Measurements from ENCODE around the gene TRIM10. TPM values are rescaled to one million over a fixed set of nuclear protein-coding genes. Genes with fewer than 3 reads are reported as not detected.

TRIM10 gene
- total and polyA plus RNA-seq, 2 donors from 2014 or later, result 0.79 to 1.5 TPM

- no peaks in the 10 kb centered on the region for H3K36me3 ChIP-seq (ENCODE audit: control insufficient read depth in 2 of 3, insufficient read depth in 3 of 3, low read length in 3 of 3)
- intact Hi-C loops (cut with DNase I), result no loop called here
- DNase-seq, result no peak
- no peak overlapping the region for H3K9ac ChIP-seq (ENCODE audit: low read length in 3 of 3)
- TF ChIP-seq, protein P1, sequence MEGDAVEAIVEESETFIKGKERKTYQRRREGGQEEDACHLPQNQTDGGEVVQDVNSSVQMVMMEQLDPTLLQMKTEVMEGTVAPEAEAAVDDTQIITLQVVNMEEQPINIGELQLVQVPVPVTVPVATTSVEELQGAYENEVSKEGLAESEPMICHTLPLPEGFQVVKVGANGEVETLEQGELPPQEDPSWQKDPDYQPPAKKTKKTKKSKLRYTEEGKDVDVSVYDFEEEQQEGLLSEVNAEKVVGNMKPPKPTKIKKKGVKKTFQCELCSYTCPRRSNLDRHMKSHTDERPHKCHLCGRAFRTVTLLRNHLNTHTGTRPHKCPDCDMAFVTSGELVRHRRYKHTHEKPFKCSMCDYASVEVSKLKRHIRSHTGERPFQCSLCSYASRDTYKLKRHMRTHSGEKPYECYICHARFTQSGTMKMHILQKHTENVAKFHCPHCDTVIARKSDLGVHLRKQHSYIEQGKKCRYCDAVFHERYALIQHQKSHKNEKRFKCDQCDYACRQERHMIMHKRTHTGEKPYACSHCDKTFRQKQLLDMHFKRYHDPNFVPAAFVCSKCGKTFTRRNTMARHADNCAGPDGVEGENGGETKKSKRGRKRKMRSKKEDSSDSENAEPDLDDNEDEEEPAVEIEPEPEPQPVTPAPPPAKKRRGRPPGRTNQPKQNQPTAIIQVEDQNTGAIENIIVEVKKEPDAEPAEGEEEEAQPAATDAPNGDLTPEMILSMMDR (IDR thresholded peaks at IDR 0.05; ENCODE audit: borderline replicate concordance, extremely low read depth, insufficient read depth), result no peak
- H3K27me3 ChIP-seq (ENCODE audit: control insufficient read depth, insufficient read depth, low read length), result peaks cover 2% of the 10 kb centered on the region
- FAIRE-seq, result no peak
- H3K9me3 ChIP-seq (ENCODE audit: control insufficient read depth in 2 of 3, insufficient read depth in 1 of 3, low read length in 3 of 3), result no peaks in the 10 kb centered on the region
- H3K4me1 ChIP-seq (ENCODE audit: control insufficient read depth in 2 of 3, insufficient read depth in 2 of 3, low read depth in 1 of 3, low read length in 3 of 3), result no peaks in the 10 kb centered on the region
- H3K27ac ChIP-seq (ENCODE audit: low read depth in 2 of 2, low read length in 2 of 2), result no peak overlapping the region
- H3K4me3 ChIP-seq (ENCODE audit: low read length in 3 of 3), result no peak overlapping the region
These were observed 19.1 kb upstream of the TRIM10 start for GRCh38 chr6:30180145-30180544.

DNA sequence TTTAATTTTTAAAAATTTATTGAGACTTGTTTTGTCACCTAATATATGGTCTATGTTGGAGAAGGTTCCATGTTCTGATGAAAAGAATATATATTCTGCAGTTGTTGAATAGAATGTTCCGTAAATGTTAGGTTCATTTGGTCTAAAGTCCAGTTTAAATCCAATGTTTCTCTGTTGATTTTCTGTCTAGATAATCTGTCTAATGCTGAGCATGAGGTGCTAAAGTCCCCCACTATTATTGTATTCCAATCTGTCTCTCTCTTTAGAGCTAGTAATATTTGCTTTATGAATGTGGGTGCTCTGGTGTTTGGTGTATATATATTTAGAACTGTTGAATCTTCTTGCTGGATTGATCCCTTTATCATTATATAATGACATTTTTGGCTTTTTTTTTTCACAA is 17.8 kb upstream of the TRIM10 start:
- Histone ChIP-seq H3K27ac (ENCODE audit: low read depth in 2 of 2, low read length in 2 of 2) (no peak overlapping the region), H3K9ac (ENCODE audit: low read length in 3 of 3) (no peak overlapping the region), H3K4me3 (ENCODE audit: low read length in 3 of 3) (no peak overlapping the region), H3K9me3 (ENCODE audit: control insufficient read depth in 2 of 3, insufficient read depth in 1 of 3, low read length in 3 of 3) (no peaks in the 10 kb centered on the region), H3K36me3 (ENCODE audit: control insufficient read depth in 2 of 3, insufficient read depth in 3 of 3, low read length in 3 of 3) (no peaks in the 10 kb centered on the region), H3K27me3 (ENCODE audit: control insufficient read depth, insufficient read depth, low read length) (peaks cover 2% of the 10 kb centered on the region), H3K4me1 (ENCODE audit: control insufficient read depth in 2 of 3, insufficient read depth in 2 of 3, low read depth in 1 of 3, low read length in 3 of 3) (no peaks in the 10 kb centered on the region)
- intact Hi-C loops (cut with DNase I), result no loop called here
- FAIRE-seq, result no peak
- TF ChIP-seq, protein P1 (IDR thresholded peaks at IDR 0.05; ENCODE audit: borderline replicate concordance, extremely low read depth, insufficient read depth), result no peak
- no peak for DNase-seq

DNA sequence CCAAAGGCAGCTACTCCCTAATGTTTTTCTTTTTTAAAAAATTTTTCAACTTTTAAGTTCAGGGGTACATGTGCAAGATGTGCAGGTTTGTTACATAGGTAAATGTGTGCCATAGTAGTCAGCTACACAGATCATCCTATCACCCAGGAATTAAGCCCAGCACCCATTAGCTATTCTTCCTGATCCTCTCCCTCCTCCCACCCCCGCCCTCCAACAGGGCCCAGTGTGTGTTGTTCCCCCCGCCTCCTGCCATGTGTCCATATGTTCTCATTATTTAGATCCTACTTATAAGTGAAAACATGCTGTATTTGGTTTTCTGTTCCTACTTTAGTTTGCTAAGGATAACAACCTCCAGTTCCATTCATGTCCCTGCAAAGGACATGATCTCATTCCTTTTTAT is 14.8 kb upstream of the TRIM10 start:
- intact Hi-C loops (cut with DNase I), result no loop called here
- Histone ChIP-seq H3K27ac (ENCODE audit: low read depth in 2 of 2, low read length in 2 of 2) (no peak overlapping the region), H3K36me3 (ENCODE audit: control insufficient read depth in 2 of 3, insufficient read depth in 3 of 3, low read length in 3 of 3) (no peaks in the 10 kb centered on the region), H3K4me1 (ENCODE audit: control insufficient read depth in 2 of 3, insufficient read depth in 2 of 3, low read depth in 1 of 3, low read length in 3 of 3) (no peaks in the 10 kb centered on the region), H3K9me3 (ENCODE audit: control insufficient read depth in 2 of 3, insufficient read depth in 1 of 3, low read length in 3 of 3) (no peaks in the 10 kb centered on the region), H3K4me3 (ENCODE audit: low read length in 3 of 3) (no peak overlapping the region), H3K27me3 (ENCODE audit: control insufficient read depth, insufficient read depth, low read length) (peaks cover 12% of the 10 kb centered on the region), H3K9ac (ENCODE audit: low read length in 3 of 3) (no peak overlapping the region)
- no peak for DNase-seq
- TF ChIP-seq, protein P1 (IDR thresholded peaks at IDR 0.05; ENCODE audit: borderline replicate concordance, extremely low read depth, insufficient read depth), result no peak
- no peak for FAIRE-seq

DNA sequence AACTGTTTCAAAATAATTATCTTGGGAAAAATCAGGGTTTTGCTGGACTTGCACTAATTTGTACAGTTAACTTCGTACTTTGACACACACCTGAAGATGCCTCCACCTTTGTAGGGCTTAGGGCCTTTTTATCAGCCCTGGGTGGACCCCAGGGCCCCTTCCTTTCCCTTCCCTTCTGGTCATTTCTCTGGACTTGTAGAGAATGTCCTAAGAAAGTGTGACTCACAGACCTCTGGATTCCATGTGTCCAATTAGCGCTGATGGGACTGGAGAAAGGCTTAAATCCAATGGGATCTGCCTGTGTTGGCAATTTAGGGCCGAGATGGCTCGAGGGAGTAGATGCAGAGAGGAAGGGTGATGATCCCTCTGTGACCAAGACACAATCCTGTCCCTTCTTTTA is 11.7 kb upstream of the TRIM10 start:
- Histone ChIP-seq H3K27me3 (ENCODE audit: control insufficient read depth, insufficient read depth, low read length) (peaks cover 17% of the 10 kb centered on the region), H3K9ac (ENCODE audit: low read length in 3 of 3) (no peak overlapping the region), H3K4me3 (ENCODE audit: low read length in 3 of 3) (no peak overlapping the region), H3K4me1 (ENCODE audit: control insufficient read depth in 2 of 3, insufficient read depth in 2 of 3, low read depth in 1 of 3, low read length in 3 of 3) (no peaks in the 10 kb centered on the region), H3K27ac (ENCODE audit: low read depth in 2 of 2, low read length in 2 of 2) (no peak overlapping the region), H3K9me3 (ENCODE audit: control insufficient read depth in 2 of 3, insufficient read depth in 1 of 3, low read length in 3 of 3) (no peaks in the 10 kb centered on the region), H3K36me3 (ENCODE audit: control insufficient read depth in 2 of 3, insufficient read depth in 3 of 3, low read length in 3 of 3) (peaks cover 0 to 2% (median under 1%) of the 10 kb centered on the region in 3 donors)
- FAIRE-seq (no peak), DNase-seq (no peak)
- TF ChIP-seq, protein P1 (IDR thresholded peaks at IDR 0.05; ENCODE audit: borderline replicate concordance, extremely low read depth, insufficient read depth), result no peak
- intact Hi-C loops (cut with DNase I), result no loop called here
